ENCODE data around the gene NOC4L.

DNA sequence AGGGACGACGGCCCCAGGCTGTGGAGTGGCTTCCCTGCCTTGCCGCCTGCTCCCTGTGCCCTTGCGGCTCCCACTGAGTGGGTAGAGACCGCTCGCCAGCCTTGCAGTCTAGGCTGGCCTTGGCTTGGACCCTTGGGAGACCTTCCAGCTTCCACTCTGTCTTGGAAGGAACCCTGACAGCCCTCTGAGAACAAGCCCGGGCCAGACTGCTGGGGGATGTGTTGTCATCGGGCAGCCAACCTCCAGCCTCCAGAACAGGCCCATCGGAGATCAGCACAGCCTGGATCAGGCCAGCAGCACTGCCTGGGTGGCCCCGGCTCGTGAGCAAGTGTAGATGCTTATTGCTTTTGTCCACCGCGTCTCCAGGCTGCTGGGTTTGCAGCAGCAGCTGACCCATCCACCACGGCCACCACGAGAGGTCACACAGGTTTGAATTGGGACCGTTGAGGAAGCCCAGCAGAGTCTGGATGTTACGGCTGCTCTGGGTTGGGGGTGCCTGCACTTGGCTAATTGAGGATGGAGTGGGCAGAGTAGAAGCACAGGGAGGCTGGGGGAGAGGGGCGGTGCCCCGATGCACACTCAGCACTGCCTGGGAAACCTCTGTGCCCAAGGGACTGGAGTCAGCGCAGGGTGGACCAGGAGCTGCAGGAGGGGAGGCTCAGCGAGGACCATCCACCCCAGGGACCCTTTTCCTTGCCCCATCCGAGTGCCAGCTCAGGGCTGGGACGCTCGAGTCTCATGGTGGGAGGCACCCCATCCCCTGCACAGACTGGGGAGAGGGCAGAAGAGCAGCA lies 55.5 kb downstream of the NOC4L start:
- TF ChIP-seq ZNF138 (CRISPR knock-in tag; conservative IDR thresholded peaks at IDR 0.05) (no peak), NFE2L1 (CRISPR knock-in tag; IDR thresholded peaks at IDR 0.05) (no peak), TP53 (CRISPR knock-in tag; IDR thresholded peaks at IDR 0.05) (no peak), NR3C1 (CRISPR knock-in tag; conservative IDR thresholded peaks at IDR 0.05; ENCODE audit: low read depth) (no peak), SP1 (CRISPR knock-in tag; conservative IDR thresholded peaks at IDR 0.05) (no peak), CREM (CRISPR knock-in tag; IDR thresholded peaks at IDR 0.05) (no peak), SMAD3 (CRISPR knock-in tag; IDR thresholded peaks at IDR 0.05; ENCODE audit: borderline replicate concordance) (no peak), FOXJ3 (CRISPR knock-in tag; IDR thresholded peaks at IDR 0.05; ENCODE audit: borderline replicate concordance) (no peak), JAZF1 (CRISPR knock-in tag; IDR thresholded peaks at IDR 0.05) (no peak), TEAD4 (CRISPR knock-in tag; IDR thresholded peaks at IDR 0.05) (no peak), ELF4 (CRISPR knock-in tag; IDR thresholded peaks at IDR 0.05; ENCODE audit: low read depth) (no peak)
- TF ChIP-seq, protein P1, sequence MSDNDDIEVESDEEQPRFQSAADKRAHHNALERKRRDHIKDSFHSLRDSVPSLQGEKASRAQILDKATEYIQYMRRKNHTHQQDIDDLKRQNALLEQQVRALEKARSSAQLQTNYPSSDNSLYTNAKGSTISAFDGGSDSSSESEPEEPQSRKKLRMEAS (CRISPR knock-in tag; IDR thresholded peaks at IDR 0.05) = no peak
- TF ChIP-seq, protein P2, sequence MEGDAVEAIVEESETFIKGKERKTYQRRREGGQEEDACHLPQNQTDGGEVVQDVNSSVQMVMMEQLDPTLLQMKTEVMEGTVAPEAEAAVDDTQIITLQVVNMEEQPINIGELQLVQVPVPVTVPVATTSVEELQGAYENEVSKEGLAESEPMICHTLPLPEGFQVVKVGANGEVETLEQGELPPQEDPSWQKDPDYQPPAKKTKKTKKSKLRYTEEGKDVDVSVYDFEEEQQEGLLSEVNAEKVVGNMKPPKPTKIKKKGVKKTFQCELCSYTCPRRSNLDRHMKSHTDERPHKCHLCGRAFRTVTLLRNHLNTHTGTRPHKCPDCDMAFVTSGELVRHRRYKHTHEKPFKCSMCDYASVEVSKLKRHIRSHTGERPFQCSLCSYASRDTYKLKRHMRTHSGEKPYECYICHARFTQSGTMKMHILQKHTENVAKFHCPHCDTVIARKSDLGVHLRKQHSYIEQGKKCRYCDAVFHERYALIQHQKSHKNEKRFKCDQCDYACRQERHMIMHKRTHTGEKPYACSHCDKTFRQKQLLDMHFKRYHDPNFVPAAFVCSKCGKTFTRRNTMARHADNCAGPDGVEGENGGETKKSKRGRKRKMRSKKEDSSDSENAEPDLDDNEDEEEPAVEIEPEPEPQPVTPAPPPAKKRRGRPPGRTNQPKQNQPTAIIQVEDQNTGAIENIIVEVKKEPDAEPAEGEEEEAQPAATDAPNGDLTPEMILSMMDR (IDR thresholded peaks at IDR 0.05) = no peak
- TF ChIP-seq, protein P3, sequence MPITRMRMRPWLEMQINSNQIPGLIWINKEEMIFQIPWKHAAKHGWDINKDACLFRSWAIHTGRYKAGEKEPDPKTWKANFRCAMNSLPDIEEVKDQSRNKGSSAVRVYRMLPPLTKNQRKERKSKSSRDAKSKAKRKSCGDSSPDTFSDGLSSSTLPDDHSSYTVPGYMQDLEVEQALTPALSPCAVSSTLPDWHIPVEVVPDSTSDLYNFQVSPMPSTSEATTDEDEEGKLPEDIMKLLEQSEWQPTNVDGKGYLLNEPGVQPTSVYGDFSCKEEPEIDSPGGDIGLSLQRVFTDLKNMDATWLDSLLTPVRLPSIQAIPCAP (CRISPR knock-in tag; IDR thresholded peaks at IDR 0.05) = no peak
